K562 (cell line): ENCODE data around the gene PIGT. TPM values are rescaled to one million over a fixed set of nuclear protein-coding genes. Genes with fewer than 3 reads are reported as not detected.

Source experiments
- CBX3 ChIP-seq, 2 experiments: IDR thresholded peaks; 1 replicate in 1 of 2; 2 replicates in 1 of 2; pipeline ENCODE4 v1.6.1; 2012; ENCODE audit warnings: inconsistent platforms in 2 of 2, low read length in 2 of 2, borderline replicate concordance in 1 of 2, control low read depth in 1 of 2
- CHD2 ChIP-seq: IDR thresholded peaks from 2 replicates; pipeline ENCODE4 v1.6.1; 2011; ENCODE audit warnings: low read depth, low read length
- CREB1 ChIP-seq, 2 experiments: sonication (generic) in 1 of 2; formaldehyde crosslinking in 1 of 2; IDR thresholded peaks; 2 replicates each; pipeline versions ENCODE4 v1.6.1 to v1.8.0; 2012 to 2022; ENCODE audit warnings: inconsistent platforms in 1 of 2, mild to moderate bottlenecking in 1 of 2, missing genetic modification reagents in 1 of 2, moderate library complexity in 1 of 2
- CREBBP ChIP-seq: IDR thresholded peaks from one replicate; pipeline ENCODE4 v1.6.1; 2012; ENCODE audit warnings: low read depth, mild to moderate bottlenecking, control low read depth, inconsistent platforms, low read length
- DPF2 ChIP-seq: fragments of 450-650 bp; IDR thresholded peaks from 2 replicates; pipeline ENCODE4 v1.6.1; 2016
- E2F8 ChIP-seq: fragments of 450-650 bp; IDR thresholded peaks from 2 replicates; pipeline ENCODE4 v1.7.1; 2018; ENCODE audit warnings: mild to moderate bottlenecking, low read depth; ENCODE audit not compliant: partially characterized antibody
- FUS ChIP-seq: fragments of 200-400 bp; formaldehyde crosslinking; optimal IDR thresholded peaks from 2 replicates; pipeline ENCODE3; 2017; ENCODE audit warnings: low read depth, low read length
- GABPB1 ChIP-seq: sonication (generic); formaldehyde crosslinking; IDR thresholded peaks from 2 replicates; pipeline ENCODE4 v1.8.0; 2022; ENCODE audit warnings: mild to moderate bottlenecking, missing genetic modification reagents
- KAT7 ChIP-seq: sonication (generic); formaldehyde crosslinking; IDR thresholded peaks from 2 replicates; pipeline ENCODE4 v1.8.0; 2022; ENCODE audit warnings: missing genetic modification reagents, mild to moderate bottlenecking, borderline replicate concordance
- LCOR ChIP-seq: sonication (generic); formaldehyde crosslinking; IDR thresholded peaks from 2 replicates; pipeline ENCODE4 v1.8.0; 2022; ENCODE audit warnings: mild to moderate bottlenecking, missing genetic modification reagents
- MYBL2 ChIP-seq, 2 experiments: fragments of 450-650 bp in 1 of 2; sonication (generic) in 1 of 2; formaldehyde crosslinking in 1 of 2; IDR thresholded peaks; 2 replicates each; pipeline versions ENCODE4 v1.6.1 to v1.8.1; 2017 to 2022; ENCODE audit warnings: borderline replicate concordance in 1 of 2, inconsistent platforms in 1 of 2, low read depth in 1 of 2, mild to moderate bottlenecking in 1 of 2, missing genetic modification reagents in 1 of 2, moderate library complexity in 1 of 2
- NR0B1 ChIP-seq: fragments of 450-650 bp; IDR thresholded peaks from one replicate; pipeline ENCODE4 v1.6.1; 2018; ENCODE audit warnings: mild to moderate bottlenecking, moderate library complexity; ENCODE audit not compliant: partially characterized antibody
- PHB2 ChIP-seq: fragments of 450-650 bp; IDR thresholded peaks from 2 replicates; pipeline ENCODE4 v1.6.1; 2017; ENCODE audit warnings: low read depth
- PML ChIP-seq: IDR thresholded peaks from 2 replicates; pipeline ENCODE4 v1.6.1; 2012; ENCODE audit warnings: low read length, inconsistent platforms
- POLR2G ChIP-seq: fragments of 200-400 bp; formaldehyde crosslinking; IDR thresholded peaks from 2 replicates; pipeline ENCODE4 v1.6.1; 2017; ENCODE audit warnings: low read depth, mild to moderate bottlenecking, antibody characterized with exemption, low read length, moderate library complexity
- PPARD ChIP-seq: fragments of 250-450 bp; sonication (Bioruptor Pico); IDR thresholded peaks from 2 replicates; pipeline ENCODE4 v1.8.0; 2022; ENCODE audit warnings: inconsistent platforms, mild to moderate bottlenecking, moderate library complexity
- SNIP1 ChIP-seq: fragments of 450-650 bp; IDR thresholded peaks from 2 replicates; pipeline ENCODE4 v1.7.1; 2017; ENCODE audit warnings: low read depth, mild to moderate bottlenecking
- SRSF7 ChIP-seq: fragments of 200-400 bp; formaldehyde crosslinking; optimal IDR thresholded peaks from 2 replicates; pipeline ENCODE3; 2017; ENCODE audit warnings: mild to moderate bottlenecking, low read depth, low read length
- UBTF ChIP-seq, 2 experiments: IDR thresholded peaks; 2 replicates each; pipeline ENCODE4 v1.6.1; 2012; ENCODE audit warnings: improper control_type of control experiment in 2 of 2, low read depth in 2 of 2, low read length in 2 of 2, borderline replicate concordance in 1 of 2
- ZC3H11A ChIP-seq: IDR thresholded peaks from 2 replicates; pipeline ENCODE4 v1.6.1; 2012; ENCODE audit warnings: low read depth, low read length, improper control_type of control experiment
- ZFP1 ChIP-seq: fragments of 450-650 bp; formaldehyde crosslinking; IDR thresholded peaks from 2 replicates; pipeline ENCODE4 v1.4.0; 2020; ENCODE audit warnings: mild to moderate bottlenecking, mixed read lengths
- polyA plus RNA-seq, 8 experiments: library from polyadenylated mRNA; depleted of rRNA in 4 of 8; stranded (reverse) in 5 of 8; unstranded in 3 of 8; fragments of >200 nt; fragmentation: Nextera tagmentation in 2 of 8; fragmentation: Illumina TruSeq in 1 of 8; extraction: Ambion mirVana in 2 of 8; extraction: Trizol in 1 of 8; gene quantifications; 2 replicates each; pipeline versions ENCODE4 v1.2.1 to v1.2.3, GENCODE V29; 2011 to 2014; ENCODE audit warnings: inconsistent platforms in 1 of 8, missing spikeins in 1 of 8
- total RNA-seq, 7 experiments: library from RNA; depleted of rRNA in 6 of 7; stranded (reverse); fragments of >200 nt in 6 of 7; fragmentation: Illumina TruSeq in 2 of 7; extraction: Trizol in 2 of 7; gene quantifications; 2 replicates each; pipeline versions ENCODE4 v1.2.1 to v1.2.3, GENCODE V29; 2011 to 2021; ENCODE audit warnings: low replicate concordance in 1 of 7

Gene PIGT
- total and polyA plus RNA-seq, 9 of the 15 experiments (the other 6 are each of a cell fraction or from before 2014, with no cell fraction given), result 14.6 to 108 (median 46.9) TPM

GRCh38 chr20:45407067-45407745 lies 8.7 kb upstream of the PIGT start (continued):
- TF ChIP-seq LCOR (CRISPR knock-in tag), result 0 out of 2 replicates have a peak, but pooled peaks have one; percentile 42
- TF ChIP-seq CREB1 (IDR thresholded peaks at IDR 0.05), result no peak
- TF ChIP-seq CREB1 (CRISPR knock-in tag; IDR thresholded peaks at IDR 0.05), result 0 out of 2 replicates have a peak, but pooled peaks have one; percentile 22
- no peak for TF ChIP-seq CREBBP
- TF ChIP-seq MYBL2 (IDR thresholded peaks at IDR 0.05; ENCODE audit: low read depth), result no peak
- no peak for TF ChIP-seq MYBL2 (CRISPR knock-in tag; IDR thresholded peaks at IDR 0.05; ENCODE audit: borderline replicate concordance)
- 0 out of 2 replicates have a peak, but pooled peaks have one; percentile 21 for TF ChIP-seq GABPB1 (CRISPR knock-in tag)
- no peak for TF ChIP-seq FUS
- TF ChIP-seq NR0B1, result no peak
- no peak for TF ChIP-seq SNIP1
- peak; percentile 59; the same call in 1 of the 2 replicates for TF ChIP-seq KAT7
- peak; percentile 36; the same call in 1 of the 2 replicates for TF ChIP-seq CHD2
- TF ChIP-seq POLR2G, result no peak
- no peak for TF ChIP-seq PHB2
- no peak for TF ChIP-seq PML
- no peak for TF ChIP-seq ZFP1 (CRISPR knock-in tag)
- TF ChIP-seq SRSF7, result no peak
- TF ChIP-seq E2F8, result no peak
- peak in 1 of 2 experiments; percentile 77; a peak in 2 of 4 replicates for TF ChIP-seq UBTF (IDR thresholded peaks at IDR 0.05; ENCODE audit: borderline replicate concordance in 1 of 2, low read depth in 2 of 2, low read length in 2 of 2)
- no peak for TF ChIP-seq DPF2
- TF ChIP-seq ZC3H11A, result no peak
- TF ChIP-seq PPARD (CRISPR knock-in tag), result no peak
- TF ChIP-seq CBX3 (IDR thresholded peaks at IDR 0.05; ENCODE audit: borderline replicate concordance in 1 of 2, low read length in 2 of 2), result no peak
